GM21529 (cell line): ENCODE measurements around the gene CYP39A1.

Source experiments
- ATAC-seq: cut with Tn5 transposase; IDR thresholded peaks from one replicate; pipeline ENCODE4 v1.9.1; 2021; ENCODE audit not compliant: unreplicated experiment

Gene CYP39A1

GRCh38 chr6:46521464-46521971, 131.1 kb downstream of the CYP39A1 start:
- no peak for ATAC-seq

DNA sequence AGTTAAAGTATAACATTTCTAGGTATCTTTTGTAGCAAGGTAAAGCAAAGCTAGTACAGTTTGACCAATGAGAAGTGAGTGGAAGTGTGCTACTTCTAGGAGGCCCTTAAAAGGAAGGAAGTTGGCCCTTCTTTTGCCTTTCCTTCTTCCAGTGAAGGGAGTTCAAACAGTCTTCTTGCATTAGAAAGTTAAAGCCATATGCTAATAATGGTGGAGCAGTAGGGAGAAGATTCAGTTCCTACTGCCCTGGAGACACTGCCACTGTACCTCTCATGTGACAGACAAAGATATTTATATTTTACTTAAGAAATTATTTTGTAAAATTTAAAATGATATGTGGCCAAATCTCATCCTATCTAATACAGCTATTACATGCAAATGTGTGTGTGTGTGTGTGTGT, 135.4 kb downstream of the CYP39A1 start:
- ATAC-seq, result no peak

- no peak for ATAC-seq
These were observed 139.1 kb downstream of the CYP39A1 start for GRCh38 chr6:46513533-46513932.

- ATAC-seq, result no peak
These were observed 141.3 kb downstream of the CYP39A1 start for GRCh38 chr6:46511320-46511719.

DNA sequence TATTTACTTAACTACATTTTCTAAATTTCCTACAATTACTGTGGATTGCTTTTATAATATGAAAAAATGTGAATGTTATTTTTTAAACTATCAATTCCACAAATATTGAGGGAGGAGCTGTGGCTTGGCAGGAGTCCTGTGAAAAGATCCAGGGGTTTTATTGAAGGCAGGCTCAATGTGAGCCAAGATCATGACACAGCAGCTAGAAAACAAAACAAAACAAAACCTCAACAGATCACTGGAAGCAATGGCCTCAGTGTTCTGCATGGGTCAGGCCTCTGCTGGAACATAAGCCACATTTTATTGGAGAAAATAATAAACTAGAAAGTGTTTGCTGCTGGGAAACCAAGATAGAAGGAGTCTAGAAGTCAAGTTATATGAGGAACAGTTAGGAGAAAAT, 142.0 kb downstream of the CYP39A1 start:
- ATAC-seq, result no peak

GRCh38 chr6:46509981-46510510, 142.6 kb downstream of the CYP39A1 start:
- no peak for ATAC-seq

GRCh38 chr6:46509063-46509462, 143.6 kb downstream of the CYP39A1 start:
- ATAC-seq, result no peak

- no peak for ATAC-seq
These were observed 145.2 kb downstream of the CYP39A1 start for GRCh38 chr6:46507426-46507825.

DNA sequence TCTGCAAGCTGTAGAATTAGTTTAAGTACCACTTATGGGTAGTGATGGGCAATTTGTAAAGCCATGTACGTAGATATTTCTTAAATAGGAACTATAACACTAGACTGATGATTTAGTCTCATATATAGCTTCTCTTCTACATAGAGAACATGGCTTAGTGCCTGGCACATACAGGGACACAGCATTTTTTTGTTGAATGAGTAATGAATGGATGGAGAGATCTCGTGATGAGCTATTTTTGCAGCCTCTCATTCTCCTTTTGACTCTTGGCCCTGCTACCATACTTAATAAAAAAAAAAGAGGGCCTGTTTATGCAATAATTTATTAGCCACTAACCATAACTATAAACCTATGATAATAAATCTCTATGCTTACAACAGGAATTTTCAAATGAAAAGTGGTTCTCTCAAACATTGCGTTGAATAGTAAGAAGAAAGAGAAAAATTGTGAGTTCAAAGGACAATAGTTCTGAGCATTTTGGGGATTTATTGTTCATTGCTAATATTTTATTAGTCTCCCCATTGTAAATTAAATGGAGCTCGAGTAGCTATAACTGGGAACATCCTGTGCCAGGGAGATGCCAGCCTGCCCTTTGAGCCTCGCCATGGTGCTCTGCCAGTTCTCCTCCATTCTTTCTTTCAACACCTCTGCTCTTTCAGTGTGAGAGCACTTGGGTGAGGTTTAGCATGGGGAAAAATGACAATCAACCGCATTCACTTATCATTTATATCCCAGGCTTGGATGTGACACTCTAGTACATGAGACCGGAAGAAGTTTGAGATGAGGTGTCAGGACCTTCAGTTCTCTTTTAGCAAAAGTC, 146.7 kb downstream of the CYP39A1 start:
- ATAC-seq, result no peak

DNA sequence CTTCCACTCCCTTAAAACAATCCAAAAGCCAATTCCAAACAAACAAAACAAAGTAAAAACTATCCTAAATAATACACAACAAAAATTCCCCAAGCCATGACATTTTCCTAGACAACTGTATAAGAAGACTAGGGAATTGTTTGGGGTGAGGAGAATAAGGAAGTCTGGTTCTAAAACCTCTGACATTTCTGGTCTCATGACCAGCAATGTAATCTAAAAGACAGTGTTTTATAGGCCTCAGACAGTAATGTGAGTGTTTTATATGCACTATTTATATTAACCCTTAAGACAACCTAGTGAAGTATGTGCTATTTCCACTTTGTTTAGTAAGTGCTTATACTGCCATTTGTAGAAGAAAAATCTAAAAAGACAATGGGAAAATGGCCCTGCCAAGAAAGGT, 148.4 kb downstream of the CYP39A1 start:
- no peak for ATAC-seq

DNA sequence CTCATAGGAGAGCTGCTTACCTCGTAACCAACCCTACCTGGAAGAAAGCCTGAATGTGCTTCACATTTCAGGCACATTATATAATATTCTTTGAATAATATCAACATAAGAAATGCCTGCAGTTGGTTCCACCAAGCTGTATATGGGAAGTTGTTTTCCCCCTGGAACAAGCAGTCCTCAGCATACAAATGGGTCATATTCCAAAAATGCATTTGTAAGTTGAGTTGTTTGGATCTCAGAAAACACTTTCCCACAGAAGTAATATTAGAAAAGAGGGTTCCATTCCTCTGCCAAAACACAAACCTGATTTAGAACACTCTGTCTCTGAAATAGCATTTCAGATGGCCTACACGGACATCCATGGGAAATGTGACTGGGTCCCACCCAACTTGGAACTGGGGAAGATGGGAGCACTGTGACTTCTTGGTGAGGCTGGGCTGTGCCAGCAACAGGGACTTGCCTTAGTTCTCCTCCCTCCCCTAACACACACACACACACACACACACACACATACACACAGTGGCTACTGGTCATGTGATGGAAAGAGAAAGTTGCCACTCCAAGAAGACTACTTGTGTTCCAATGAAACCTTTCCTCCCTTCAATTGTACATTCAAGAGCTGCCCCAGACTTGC, 150.0 kb downstream of the CYP39A1 start:
- no peak for ATAC-seq

- no peak for ATAC-seq
These were observed 151.2 kb downstream of the CYP39A1 start for GRCh38 chr6:46501136-46502089.

DNA sequence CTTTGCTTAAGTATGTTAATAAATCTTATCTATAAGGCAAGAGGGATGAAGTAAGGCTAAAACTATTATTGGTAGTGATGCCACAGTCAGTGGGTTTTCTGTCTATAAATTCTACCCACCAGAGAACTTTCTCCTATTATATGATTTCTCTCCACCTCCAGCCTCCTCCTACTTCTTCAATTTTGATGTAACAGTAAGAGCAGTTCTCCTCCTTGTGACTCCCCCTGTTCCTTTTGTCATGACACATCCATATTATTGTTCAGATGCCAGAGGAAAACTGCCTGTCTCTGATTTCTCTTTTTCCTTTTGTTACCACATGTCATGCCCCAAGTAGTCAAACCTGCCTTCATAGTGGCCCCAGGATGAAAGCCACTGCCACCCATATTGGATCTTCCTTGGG, 152.2 kb downstream of the CYP39A1 start:
- ATAC-seq, result no peak
